Ammon's horn (tissue), 1 donor: ENCODE results near the gene SLC2A6.
"Not testable (repeated sequence)": the region's sequence is repeated elsewhere in the genome, so short reads cannot be mapped to it uniquely, and the experiment has no call there.

Experiments used
- DNase-seq: peaks from one replicate; pipeline ENCODE4 v3.0.0-alpha.2; 2016; ENCODE audit warnings: low spot score

The SLC2A6 gene

DNA sequence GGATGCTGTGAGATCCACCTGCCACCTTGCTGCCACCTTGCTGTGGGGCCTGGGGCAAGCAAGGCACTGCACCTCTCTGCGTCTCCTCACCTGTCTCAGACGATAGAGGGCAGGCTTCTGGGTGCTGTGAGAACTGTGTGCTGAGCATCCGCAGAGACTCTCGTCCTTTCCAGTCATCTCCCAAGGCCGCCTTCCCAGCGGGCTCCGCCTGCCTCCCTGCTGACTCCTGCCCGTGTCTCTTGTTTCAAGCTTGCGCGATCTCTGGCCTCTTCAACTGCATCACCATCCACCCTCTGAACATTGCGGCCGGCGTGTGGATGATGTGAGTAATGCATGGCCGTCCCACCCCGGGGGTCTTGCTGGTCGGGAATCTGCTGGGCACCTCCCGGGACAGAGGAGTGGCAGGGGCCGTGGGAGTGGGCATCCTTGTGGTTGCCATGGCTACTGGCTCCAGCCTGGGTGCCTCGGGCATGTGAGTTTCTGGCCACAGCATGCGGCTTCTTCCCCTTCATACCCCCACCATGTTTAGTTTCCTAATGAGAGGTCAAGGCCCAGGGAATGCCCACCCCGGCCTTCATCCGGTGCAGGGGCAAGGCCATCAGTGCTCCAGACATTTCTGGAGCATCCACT is 15.6 kb downstream of the SLC2A6 start:
- DNase-seq = no peak

- no peak for DNase-seq
Measured at GRCh38 chr9:133461975-133462374, 16.9 kb downstream of the SLC2A6 start.

GRCh38 chr9:133460405-133461175 is 18.3 kb downstream of the SLC2A6 start:
- DNase-seq = peak; percentile 51

DNA sequence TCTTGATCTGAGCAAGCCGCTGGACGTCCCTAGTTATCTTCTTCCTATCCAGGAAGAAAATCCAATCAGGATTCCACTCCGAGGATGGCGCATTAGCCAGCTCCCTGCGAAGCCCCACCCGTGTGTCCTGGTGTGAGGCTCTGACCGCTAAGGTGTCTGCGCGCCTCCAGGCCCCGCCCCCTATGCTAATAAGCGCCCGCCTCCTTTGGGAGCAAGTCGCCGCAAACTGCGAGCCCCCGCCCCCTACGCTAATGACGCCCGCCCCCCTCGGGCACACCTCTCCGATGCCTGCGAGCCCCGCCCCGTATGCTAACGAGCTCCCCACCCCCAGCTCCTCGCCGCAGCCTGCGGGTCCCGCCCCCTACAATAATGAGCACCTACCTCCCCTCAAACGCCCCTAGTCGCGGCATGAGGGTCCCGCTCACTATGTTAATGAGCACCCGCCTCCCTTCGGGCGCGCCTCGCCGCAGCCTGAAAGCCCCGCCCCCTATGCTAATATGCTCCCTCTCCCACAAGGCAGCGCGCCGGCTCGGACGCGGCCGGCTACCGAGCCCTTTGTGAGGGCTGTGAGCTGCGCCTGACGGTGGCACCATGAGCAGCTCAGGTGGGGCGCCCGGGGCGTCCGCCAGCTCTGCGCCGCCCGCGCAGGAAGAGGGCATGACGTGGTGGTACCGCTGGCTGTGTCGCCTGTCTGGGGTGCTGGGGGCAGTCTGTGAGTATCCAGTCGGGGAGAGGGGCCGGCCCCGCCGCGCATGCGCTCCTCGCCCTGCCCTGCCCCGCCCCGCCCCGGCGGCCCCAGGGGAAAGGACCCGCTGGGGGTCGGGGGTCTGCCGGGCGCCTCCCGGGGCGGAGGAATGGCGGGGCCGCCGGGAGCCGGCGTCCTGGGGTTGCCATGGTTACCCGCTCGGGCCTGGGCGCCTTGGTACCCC is 19.2 kb downstream of the SLC2A6 start, which contains the start of gene CACFD1:
TSS of gene CACFD1 (plus strand) at position 503 of the 929 bp plus-strand sequence. CDS start at position 592, 89 bp downstream.
- peak; percentile 98 for DNase-seq

DNA sequence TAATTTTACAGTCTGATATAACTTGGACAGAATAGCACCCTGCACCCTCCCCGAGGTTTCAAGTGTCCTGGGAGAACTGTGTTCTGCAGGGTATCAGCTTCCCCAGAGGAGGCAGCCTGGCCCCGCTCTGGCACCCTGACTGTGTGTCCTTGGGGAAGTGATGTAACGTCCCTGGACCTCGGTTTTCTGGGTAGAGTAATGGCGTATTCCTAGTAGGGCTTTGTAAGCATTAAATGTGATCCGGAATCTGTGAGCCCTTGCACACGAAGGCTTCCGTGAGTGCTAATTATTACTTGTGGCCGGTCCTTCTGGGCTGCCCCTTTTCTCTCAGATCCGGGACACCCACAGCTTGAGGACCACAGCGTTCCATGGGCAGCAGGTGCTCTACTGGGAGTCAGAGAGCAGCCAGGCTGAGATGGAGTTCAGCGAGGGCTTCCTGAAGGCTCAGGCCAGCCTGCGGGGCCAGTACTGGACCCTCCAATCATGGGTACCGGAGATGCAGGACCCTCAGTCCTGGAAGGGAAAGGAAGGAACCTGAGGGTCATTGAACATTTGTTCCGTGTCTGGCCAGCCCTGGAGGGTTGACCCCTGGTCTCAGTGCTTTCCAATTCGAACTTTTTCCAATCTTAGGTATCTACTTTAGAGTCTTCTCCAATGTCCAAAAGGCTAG is 20.1 kb downstream of the SLC2A6 start:
- no peak for DNase-seq

- no peak for DNase-seq
Measured at GRCh38 chr9:133457748-133458147, 21.2 kb downstream of the SLC2A6 start.

DNA sequence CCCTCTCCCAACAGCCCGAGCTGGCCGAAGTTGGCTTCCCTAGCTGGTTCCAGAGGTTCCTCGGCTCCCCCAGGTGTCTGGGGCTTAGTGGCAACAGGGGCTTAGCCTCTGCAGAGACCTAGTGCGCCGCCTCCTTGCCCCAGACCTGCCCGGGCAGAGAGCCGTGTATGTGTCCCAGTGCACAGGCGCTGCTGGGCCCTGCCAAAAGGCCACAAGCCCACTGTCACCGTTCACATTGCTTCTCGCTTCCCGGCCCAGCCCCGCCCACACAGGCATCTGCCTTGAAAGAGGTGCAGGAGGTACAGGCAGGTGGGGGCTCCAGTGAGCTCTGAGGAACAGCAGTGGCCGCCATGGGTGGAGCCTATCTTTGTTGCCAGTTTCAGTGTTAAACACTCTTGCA is 21.7 kb downstream of the SLC2A6 start:
- no peak for DNase-seq

DNA sequence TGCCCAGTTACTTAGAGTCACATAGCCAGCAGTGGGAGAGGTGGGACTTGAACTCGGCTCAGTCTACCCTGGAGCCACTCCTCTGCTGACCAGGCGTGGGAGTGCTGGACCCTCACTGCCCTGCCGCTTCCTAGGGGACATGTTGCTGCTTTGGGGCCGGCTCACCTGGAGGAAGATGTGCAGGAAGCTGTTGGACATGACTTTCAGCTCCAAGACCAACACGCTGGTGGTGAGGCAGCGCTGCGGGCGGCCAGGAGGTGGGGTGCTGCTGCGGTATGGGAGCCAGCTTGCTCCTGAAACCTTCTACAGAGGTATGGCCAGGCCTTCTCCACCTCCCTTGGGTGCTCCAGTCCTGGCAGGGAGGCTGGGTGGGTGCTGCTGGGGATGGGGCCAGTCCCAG is 22.5 kb downstream of the SLC2A6 start:
- no peak for DNase-seq

GRCh38 chr9:133455936-133456335 is 23.0 kb downstream of the SLC2A6 start:
- no peak for DNase-seq

- DNase-seq = no peak
Measured at GRCh38 chr9:133454943-133455673, 23.8 kb downstream of the SLC2A6 start.

DNA sequence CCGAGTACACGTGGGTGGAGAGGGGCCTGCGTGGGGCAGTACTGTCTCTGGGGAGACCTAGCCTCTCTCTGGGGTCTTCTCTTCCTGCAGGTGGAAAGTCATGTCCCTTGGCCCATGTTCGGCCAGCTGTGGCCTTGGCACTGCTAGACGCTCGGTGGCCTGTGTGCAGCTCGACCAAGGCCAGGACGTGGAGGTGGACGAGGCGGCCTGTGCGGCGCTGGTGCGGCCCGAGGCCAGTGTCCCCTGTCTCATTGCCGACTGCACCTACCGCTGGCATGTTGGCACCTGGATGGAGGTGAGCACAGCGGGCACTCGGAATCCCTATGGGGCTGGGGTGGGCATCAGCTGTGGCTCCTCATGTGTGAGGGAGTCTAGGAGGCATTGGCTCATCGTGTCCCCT is 24.6 kb downstream of the SLC2A6 start:
- no peak for DNase-seq

DNA sequence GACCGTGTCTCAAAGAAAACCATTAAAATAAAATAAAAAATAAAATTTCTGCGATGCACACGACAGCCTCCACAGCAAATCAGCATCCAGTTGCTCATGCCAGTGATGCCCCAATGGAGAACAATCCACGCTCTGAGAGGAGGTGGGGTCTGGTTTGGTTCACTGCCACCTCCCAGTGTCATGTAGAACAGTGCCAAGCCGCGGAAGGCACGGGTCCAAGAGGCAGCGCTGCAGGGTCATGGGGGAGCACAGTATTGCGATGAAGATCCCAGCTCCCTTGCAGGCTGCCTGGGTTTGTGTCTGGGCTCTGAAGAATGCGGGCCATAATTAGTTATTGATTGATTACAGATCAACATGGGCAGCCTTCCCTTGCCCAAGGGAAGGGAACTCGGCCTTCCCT is 25.2 kb downstream of the SLC2A6 start:
- DNase-seq = peak; percentile 46

DNA sequence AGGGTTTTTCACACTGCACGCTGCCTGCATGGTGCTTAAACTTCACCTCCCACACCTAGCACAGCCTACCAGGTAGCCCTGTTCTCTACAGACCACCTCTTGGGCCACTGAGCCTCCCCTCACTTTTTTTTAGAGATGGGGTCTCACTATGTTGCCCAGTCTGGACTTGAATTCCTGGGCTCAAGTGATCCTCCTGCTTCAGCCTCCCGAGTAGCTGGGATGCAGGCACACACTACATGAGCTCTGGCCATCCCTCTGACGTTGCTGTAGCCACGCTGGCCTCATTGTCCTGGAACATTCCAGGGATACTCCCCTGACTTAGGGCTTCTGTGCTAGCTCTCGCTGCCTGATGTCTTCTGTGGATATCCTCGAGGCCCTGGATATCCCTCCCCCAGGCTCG is 26.3 kb downstream of the SLC2A6 start:
- no peak for DNase-seq

- not testable (repeated sequence) for DNase-seq
Measured at GRCh38 chr9:133451865-133452264, 27.0 kb downstream of the SLC2A6 start.

GRCh38 chr9:133449760-133450159 is 29.1 kb downstream of the SLC2A6 start:
- DNase-seq = no peak

GRCh38 chr9:133448487-133448972 is 30.4 kb downstream of the SLC2A6 start:
- DNase-seq = no peak

GRCh38 chr9:133445293-133445969 is 33.5 kb downstream of the SLC2A6 start:
- DNase-seq = no peak

- no peak for DNase-seq
Measured at GRCh38 chr9:133443982-133444381, 34.9 kb downstream of the SLC2A6 start.

DNA sequence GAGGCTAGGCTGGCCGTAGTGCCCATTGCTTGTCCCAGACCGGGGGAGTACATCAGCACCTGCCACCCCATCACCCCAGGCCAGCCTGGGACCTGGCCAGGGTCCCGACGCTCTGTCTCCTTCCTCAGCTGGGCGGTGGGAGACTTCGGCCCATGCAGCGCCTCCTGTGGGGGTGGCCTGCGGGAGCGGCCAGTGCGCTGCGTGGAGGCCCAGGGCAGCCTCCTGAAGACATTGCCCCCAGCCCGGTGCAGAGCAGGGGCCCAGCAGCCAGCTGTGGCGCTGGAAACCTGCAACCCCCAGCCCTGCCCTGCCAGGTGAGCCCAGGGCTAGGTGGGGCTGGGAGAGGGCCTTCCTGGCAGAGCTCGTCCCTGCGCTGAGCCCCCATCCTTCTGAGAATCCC is 35.7 kb downstream of the SLC2A6 start:
- no peak for DNase-seq

DNA sequence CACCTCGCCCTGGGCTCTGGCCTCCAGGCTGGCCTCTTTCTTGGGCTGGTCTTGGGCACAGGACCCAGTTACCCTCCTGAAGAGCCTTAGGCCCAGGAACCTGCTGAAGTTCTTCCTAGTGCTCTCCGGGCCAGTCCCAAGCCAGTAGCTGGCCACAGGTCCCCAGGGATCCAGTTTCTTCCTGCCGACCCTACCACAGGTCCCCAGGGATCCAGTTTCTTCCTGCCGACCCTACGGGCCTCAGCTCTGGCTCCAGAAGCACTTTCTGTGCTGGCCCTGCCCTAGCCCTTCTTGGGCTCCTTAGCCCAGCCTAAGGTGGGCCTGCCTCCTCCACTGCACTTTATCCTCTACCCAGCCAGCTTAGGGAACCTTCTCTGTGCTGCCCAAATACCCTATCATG is 37.3 kb downstream of the SLC2A6 start:
- no peak for DNase-seq
